GM12891 (cell line): ENCODE results near the gene PRSS8.

ENCODE experiments used
- DNase-seq: peaks from one replicate; pipeline ENCODE4 v3.0.0; 2011; ENCODE audit warnings: low spot score; ENCODE audit not compliant: insufficient read length
- FAIRE-seq: peaks from 2 replicates; lab custom pipeline; 2011; peaks lifted over from hg19 to GRCh38; lab: Jason Lieb, UNC
- PAX5 ChIP-seq: IDR thresholded peaks from 2 replicates; pipeline ENCODE4 v1.6.1; 2011; ENCODE audit warnings: low read length, moderate library complexity, mild to moderate bottlenecking; ENCODE audit not compliant: insufficient read depth, severe bottlenecking
- POLR2A ChIP-seq: IDR thresholded peaks from 2 replicates; pipeline ENCODE4 v1.6.1; 2011; ENCODE audit warnings: low read depth, low read length, control low read depth
- POLR2AphosphoS5 ChIP-seq: IDR thresholded peaks from 2 replicates; pipeline ENCODE4 v1.6.1; 2011; ENCODE audit warnings: low read depth, low read length, control low read depth
- POU2F2 ChIP-seq: IDR thresholded peaks from 2 replicates; pipeline ENCODE4 v1.6.1; 2011; ENCODE audit warnings: low read depth, mild to moderate bottlenecking, control low read depth, low read length, moderate library complexity
- SPI1 ChIP-seq: IDR thresholded peaks from 2 replicates; pipeline ENCODE4 v1.6.1; 2011; ENCODE audit warnings: low read depth, low read length, control low read depth
- TAF1 ChIP-seq: IDR thresholded peaks from 2 replicates; pipeline ENCODE4 v1.6.1; 2011; ENCODE audit warnings: low read depth, low read length, control low read depth

PRSS8 gene

GRCh38 chr16:31083556-31083955 is 52.0 kb downstream of the PRSS8 start:
- DNase-seq = no peak
- TF ChIP-seq SPI1 = no peak
- TF ChIP-seq POLR2A = no peak
- no peak for TF ChIP-seq POLR2AphosphoS5
- TF ChIP-seq TAF1 = no peak
- no peak for TF ChIP-seq POU2F2
- no peak for TF ChIP-seq PAX5
- no peak for FAIRE-seq

GRCh38 chr16:31083081-31083480 is 52.4 kb downstream of the PRSS8 start:
- no peak for DNase-seq
- TF ChIP-seq TAF1 (no peak), SPI1 (no peak), PAX5 (no peak), POLR2AphosphoS5 (no peak), POLR2A (no peak)
- FAIRE-seq = no peak

- no peak for FAIRE-seq
- no peak for TF ChIP-seq POU2F2
- no peak for TF ChIP-seq SPI1
- TF ChIP-seq POLR2A = no peak
- no peak for TF ChIP-seq TAF1
- no peak for TF ChIP-seq POLR2AphosphoS5
- no peak for TF ChIP-seq PAX5
Measured at GRCh38 chr16:31082368-31083045, 53.0 kb downstream of the PRSS8 start.

More at GRCh38 chr16:31082368-31083045, 53.0 kb downstream of the PRSS8 start:
- DNase-seq = no peak
